Measurements from ENCODE around the gene DPH7.
"Not testable (repeated sequence)": the region's sequence is repeated elsewhere in the genome, so short reads cannot be mapped to it uniquely, and the experiment has no call there.

DNA sequence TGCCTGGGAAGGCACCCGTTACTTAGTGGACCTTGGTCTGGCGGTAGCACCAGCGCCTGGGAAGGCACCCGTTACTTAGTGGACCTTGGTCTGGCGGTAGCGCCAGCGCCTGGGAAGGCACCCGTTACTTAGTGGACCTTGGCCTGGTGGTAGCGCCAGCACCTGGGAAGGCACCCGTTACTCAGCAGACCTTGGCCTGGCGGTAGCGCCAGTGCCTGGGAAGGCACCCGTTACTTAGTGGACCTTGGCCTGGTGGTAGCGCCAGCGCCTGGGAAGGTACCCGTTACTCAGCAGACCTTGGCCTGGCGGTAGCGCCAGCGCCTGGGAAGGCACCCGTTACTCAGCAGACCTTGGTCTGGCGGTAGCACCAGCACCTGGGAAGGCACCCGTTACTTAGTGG lies 67.6 kb downstream of the DPH7 start:
- TF ChIP-seq POLR2AphosphoS5, POLR2A (IDR thresholded peaks at IDR 0.05): not testable (repeated sequence)

Data from sigmoid colon (tissue), 4 donors.